GM19351 (cell line): ENCODE measurements around the gene VSIG10L.

Source experiments
- ATAC-seq: cut with Tn5 transposase; IDR thresholded peaks from one replicate; pipeline ENCODE4 v1.9.1; 2021; ENCODE audit warnings: mild to moderate bottlenecking, moderate library complexity; ENCODE audit not compliant: unreplicated experiment

The VSIG10L gene

DNA sequence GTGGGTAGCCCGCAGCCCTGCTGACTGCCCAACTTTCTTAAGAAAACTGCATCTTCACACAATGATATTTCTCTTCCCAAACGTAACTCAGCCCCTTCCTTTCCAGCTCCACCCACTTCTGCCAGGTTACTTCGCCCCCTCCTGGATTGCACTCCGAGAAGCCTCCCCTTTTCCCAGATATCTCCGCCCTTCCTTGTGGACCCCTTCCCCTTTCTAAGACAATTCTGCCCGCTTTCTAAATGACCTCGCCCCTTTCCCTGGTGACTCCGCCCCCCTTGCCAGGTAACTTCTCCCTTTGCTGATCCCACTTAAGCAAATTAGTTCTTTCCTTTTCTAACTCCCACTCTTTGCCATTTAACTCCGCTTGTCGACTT, 2.6 kb downstream of the VSIG10L start:
- no peak for ATAC-seq

DNA sequence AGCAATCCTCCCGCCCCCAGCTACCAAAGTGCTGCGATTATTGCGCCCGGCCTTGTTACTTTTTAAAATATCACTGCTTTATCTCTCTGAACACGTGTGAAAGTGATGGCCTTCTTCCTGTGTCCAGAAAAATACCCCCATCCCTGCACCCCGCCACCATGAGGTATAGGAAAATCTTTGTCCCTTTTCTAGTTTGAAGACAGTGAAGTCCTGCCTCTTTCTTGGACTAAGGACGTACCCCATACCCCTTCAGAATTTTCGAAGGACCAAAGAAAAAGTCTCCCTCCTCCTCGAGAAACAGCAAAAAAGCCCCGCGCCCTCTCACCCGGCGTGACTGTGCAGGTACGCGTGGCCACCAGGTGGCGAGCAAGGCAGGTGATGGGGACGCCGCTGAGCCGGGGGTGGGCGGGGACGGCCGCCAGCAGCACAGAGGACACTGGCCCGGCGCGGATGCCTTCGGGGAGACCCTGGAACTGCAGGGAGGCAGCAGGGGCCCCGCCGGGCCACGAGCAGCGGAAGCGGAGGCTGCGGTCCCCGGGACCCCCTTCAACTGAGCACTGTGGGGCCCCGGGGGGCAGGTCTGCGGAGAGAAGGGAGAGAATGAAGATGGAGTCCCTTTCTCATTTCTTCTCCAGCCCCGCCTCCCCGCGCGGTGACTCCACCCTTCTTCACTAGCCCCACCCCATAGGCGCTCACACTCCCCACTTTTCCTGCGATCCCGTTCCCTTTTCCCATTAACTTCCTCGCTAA, 3.2 kb downstream of the VSIG10L start:
- peak; percentile 63 for ATAC-seq

DNA sequence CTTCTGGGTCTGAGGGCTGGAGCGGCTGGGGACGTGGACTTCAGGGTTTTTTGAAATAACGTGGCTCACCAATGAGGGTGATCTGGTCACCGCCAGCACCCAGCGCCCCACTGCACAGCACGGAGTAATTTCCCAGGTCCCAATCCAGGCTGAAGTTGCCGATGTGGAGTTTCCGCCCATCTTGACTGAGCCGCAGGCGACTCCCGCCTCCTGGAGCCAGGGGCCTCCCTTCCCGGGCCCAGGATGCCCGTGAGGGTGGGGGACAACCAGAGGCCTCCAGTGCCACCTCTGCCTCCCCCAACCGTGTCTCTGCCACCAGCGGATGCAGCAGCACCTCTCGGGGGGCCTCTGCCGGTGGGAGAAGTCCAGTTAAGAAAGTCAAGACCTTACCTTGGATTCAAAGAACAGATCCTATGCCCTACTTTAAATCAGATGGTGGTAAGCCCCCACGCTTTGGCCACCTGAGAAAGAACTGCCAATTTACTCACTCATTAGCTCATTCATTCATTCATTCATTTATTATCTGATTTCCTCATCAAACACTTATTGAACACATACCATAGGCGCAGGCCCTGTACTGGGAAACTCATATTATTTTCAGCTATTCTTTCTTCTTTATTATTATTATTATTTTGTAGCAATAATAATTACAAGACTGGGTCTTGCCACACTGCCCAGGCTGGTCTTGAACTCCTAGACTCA, 3.9 kb downstream of the VSIG10L start:
- no peak for ATAC-seq

- ATAC-seq: no peak
These were observed 4.6 kb downstream of the VSIG10L start for GRCh38 chr19:51337141-51337860.

DNA sequence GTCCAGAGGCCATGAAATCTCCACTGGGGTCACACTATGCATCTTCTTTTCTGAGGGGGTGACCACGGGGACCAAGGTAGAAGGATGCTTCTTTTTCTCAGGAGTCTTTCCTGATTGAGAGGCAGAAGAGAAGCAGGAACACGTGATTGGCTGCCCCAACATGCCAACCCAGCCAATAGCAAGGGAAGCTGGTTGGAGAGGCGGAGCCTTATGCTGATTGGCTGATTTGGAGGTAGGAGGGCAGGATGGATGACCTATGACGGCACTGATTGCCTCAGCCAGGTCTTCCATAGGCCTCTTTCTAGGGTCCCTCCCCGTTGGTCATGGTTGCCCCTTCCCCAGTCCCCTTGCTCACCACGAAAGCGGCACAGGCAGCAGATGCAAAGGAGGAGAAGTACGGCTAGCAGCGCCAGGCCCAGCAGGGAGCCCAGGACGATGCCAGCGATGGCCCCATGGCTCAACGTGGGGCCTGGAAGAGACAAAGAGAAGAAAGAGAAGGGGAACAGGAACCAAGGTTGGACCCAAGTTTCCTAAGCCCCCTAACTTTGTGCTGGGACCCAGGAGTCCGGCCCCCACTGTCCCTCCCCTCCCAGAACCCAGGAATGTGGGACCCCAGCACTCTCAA, 8.0 kb downstream of the VSIG10L start:
- ATAC-seq: no peak

- no peak for ATAC-seq
These were observed 10.2 kb downstream of the VSIG10L start for GRCh38 chr19:51331716-51332115.

GRCh38 chr19:51331193-51331592, 10.7 kb downstream of the VSIG10L start:
- ATAC-seq: no peak

DNA sequence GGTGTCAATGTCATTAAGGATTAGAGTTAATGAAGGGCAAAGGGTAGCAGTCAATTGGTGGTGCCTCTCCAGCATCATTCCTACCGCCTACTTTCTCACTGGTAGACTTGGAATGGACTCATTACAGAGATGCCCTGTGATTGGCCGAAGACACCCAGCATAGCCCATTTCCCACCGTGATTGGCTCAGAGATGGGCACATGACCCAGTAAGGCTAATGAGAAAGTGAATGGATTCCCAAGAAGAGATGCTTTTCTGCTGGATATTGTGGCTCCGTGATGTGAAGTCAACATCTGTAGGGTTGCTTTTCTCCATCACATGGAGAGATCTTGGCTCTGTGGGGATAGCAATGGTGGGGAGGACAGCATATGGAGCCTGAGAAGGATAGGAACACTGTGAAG, 11.6 kb downstream of the VSIG10L start:
- no peak for ATAC-seq

DNA sequence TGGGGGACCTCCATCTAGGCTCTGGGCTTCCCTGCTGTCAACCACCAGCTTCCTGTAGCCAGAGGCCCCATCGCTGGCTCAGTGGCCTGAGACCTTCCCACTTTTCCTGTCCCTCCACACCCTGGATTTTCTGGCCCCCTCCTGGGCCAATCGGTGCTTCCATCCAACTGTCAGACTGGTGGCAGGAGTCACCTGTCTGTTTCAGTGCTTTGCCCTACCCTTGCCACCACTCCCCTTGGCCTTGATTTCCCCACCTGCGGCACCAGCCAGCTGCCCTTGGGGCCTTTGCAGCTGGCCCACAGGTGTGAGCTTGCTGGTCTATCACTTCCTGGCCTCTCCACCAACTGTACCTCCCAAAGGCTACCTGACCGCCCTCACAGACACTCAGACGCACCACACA, 12.5 kb downstream of the VSIG10L start:
- no peak for ATAC-seq

GRCh38 chr19:51327066-51328001, 14.6 kb downstream of the VSIG10L start:
- no peak for ATAC-seq

GRCh38 chr19:51326216-51327065, 15.5 kb downstream of the VSIG10L start:
- ATAC-seq: no peak

GRCh38 chr19:51325161-51325976, 16.6 kb downstream of the VSIG10L start:
- no peak for ATAC-seq

- ATAC-seq: no peak
These were observed 17.8 kb downstream of the VSIG10L start for GRCh38 chr19:51324167-51324481.

DNA sequence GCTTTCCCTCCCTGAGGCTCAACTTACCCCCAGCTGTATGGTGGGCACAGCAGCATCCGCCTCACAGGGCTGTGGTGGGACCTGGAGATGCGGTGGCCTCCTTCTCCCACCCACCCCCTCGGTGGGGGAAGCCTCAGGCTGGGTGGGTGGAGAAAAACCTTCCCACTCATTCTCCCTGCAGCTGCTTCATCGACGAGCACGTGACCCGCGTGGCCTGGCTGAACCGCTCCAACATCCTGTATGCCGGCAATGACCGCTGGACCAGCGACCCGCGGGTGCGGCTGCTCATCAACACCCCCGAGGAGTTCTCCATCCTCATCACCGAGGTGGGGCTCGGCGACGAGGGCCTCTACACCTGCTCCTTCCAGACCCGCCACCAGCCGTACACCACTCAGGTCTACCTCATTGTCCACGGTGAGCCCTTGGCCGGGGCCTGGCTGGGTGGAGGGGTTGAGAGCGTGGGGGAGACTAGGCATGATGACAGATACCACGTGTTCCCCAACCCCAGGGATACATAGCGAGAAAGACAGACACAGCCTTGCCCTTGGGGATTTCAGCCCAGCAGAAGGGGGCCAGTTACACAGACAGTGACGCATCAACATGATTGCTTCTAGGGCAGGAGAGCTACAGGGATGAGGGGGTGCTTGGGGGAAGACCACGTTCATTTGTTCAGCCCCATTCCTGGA, 18.3 kb downstream of the VSIG10L start:
- no peak for ATAC-seq

GRCh38 chr19:51321799-51322198, 20.1 kb downstream of the VSIG10L start:
- no peak for ATAC-seq

DNA sequence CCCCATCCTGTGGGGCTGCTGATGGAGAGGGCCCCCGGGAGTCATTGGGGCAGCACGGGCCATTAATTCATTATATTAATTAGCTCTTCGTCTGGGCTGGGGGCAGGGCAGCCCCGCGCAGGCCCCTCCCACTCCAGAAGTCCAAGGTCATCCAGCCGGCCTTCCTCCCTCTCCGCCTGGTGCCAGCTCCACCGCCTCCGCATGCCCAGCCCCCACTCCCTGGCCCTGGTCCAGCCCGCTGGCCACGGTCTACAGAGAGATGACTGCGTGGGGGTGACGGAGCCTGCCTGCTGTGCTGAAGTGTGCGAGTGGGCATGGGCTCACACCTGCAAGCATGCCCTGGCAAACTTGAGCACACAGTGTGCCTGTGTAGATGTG, 21.7 kb downstream of the VSIG10L start:
- no peak for ATAC-seq

- ATAC-seq: no peak
These were observed 22.2 kb downstream of the VSIG10L start for GRCh38 chr19:51319649-51320279.
